K562 (cell line): ENCODE data around the gene KLHL8. TPM values are rescaled to one million over a fixed set of nuclear protein-coding genes. Genes with fewer than 3 reads are reported as not detected.

Experiments used
- ATAC-seq: fragments of 200-7000 bp; cut with Tn5 transposase; 3 replicates; pipeline ENCODE4 v1.9.1; 2020; ENCODE audit warnings: moderate library complexity
- BruUV-seq: library from RNA; stranded (reverse); fragments of 400-500 nt; replicated peaks from 2 replicates; lab custom pipeline; 2021; lab: Mats Ljungman, UMichigan
- CTCF ChIA-PET: fragments of 300-600 bp; formaldehyde crosslinking; extraction: SDS; loops from one replicate; lab custom pipeline; 2021; ENCODE audit warnings: low intra/inter-chr PET ratio; lab: Yijun Ruan, JAX
- POLR2A ChIA-PET: fragments of 300-600, 350-650 bp; sonication (Branson Sonifier 250); formaldehyde crosslinking; extraction: SDS; loops from one replicate; lab custom pipeline; 2021; ENCODE audit warnings: antibody characterized with exemption, inconsistent platforms; lab: Yijun Ruan, JAX
- DNase-seq, 4 experiments: peaks; one replicate each; pipeline versions ENCODE4 v3.0.0 to v3.0.0-alpha.2; 2011 to 2018; ENCODE audit warnings: low spot score in 3 of 4, mixed read lengths in 3 of 4; ENCODE audit errors: extremely low read depth in 1 of 4
- FAIRE-seq: peaks from 2 replicates; lab custom pipeline; 2011; peaks lifted over from hg19 to GRCh38; lab: Jason Lieb, UNC
- H2AFZ ChIP-seq: 2 replicates; pipeline ENCODE4 v1.6.0; 2011; ENCODE audit warnings: low read depth, low read length, control low read depth, inconsistent platforms
- H3K27ac ChIP-seq: fragments of 200-600 bp; 3 replicates; pipeline ENCODE4 v1.8.0; 2011; ENCODE audit warnings: low read depth, mild to moderate bottlenecking, control low read depth, inconsistent platforms, low read length, moderate library complexity, mixed read lengths; ENCODE audit errors: extremely low read depth
- H3K27me3 ChIP-seq, 2 experiments: fragments of 300-600 bp in 1 of 2; 2 replicates in 1 of 2; 3 replicates in 1 of 2; pipeline versions ENCODE4 v1.6.0 to v1.8.0; 2011; ENCODE audit warnings: inconsistent platforms in 2 of 2, low read length in 2 of 2, mild to moderate bottlenecking in 1 of 2, mixed read lengths in 1 of 2, moderate library complexity in 1 of 2; ENCODE audit not compliant: control insufficient read depth in 2 of 2, insufficient read depth in 2 of 2
- H3K36me3 ChIP-seq: fragments of 300-600 bp; 3 replicates; pipeline ENCODE4 v1.8.0; 2011; ENCODE audit warnings: mild to moderate bottlenecking, low read length, inconsistent platforms; ENCODE audit not compliant: control insufficient read depth, insufficient read depth
- H3K4me1 ChIP-seq, 2 experiments: fragments of 200-600 bp in 1 of 2; replicated peaks in 1 of 2; 2 replicates in 1 of 2; 3 replicates in 1 of 2; pipeline versions ENCODE4 v1.5.1 to v1.8.0; 2011; ENCODE audit warnings: inconsistent platforms in 2 of 2, low read length in 2 of 2, mild to moderate bottlenecking in 1 of 2, mixed read lengths in 1 of 2, moderate library complexity in 1 of 2; ENCODE audit not compliant: control insufficient read depth in 2 of 2, insufficient read depth in 2 of 2
- H3K4me2 ChIP-seq: 2 replicates; pipeline ENCODE4 v1.6.1; 2011; ENCODE audit warnings: low read length, control low read depth, inconsistent platforms, mixed read lengths; ENCODE audit not compliant: insufficient read depth
- H3K4me3 ChIP-seq: fragments of 200-600 bp; sonication (generic), shearing (Covaris generic); 2 replicates; pipeline ENCODE4 v1.5.1; 2016; ENCODE audit warnings: control low read depth, inconsistent platforms
- H3K79me2 ChIP-seq: fragments of 200-600 bp; 3 replicates; pipeline ENCODE4 v1.8.0; 2011; ENCODE audit warnings: low read length, inconsistent platforms; ENCODE audit not compliant: control insufficient read depth, insufficient read depth
- H3K9ac ChIP-seq, 2 experiments: 2 replicates each; pipeline versions ENCODE4 v1.6.0 to v1.6.1; 2011; ENCODE audit warnings: low read depth in 2 of 2, low read length in 2 of 2, control low read depth in 1 of 2, inconsistent platforms in 1 of 2, mild to moderate bottlenecking in 1 of 2, mixed read lengths in 1 of 2; ENCODE audit not compliant: insufficient read depth in 1 of 2
- H3K9me1 ChIP-seq: one replicate; pipeline ENCODE4 v1.6.0; 2011; ENCODE audit warnings: inconsistent platforms, mild to moderate bottlenecking, low read length, moderate library complexity; ENCODE audit not compliant: control insufficient read depth, insufficient read depth
- H3K9me3 ChIP-seq: replicated peaks from 2 replicates; pipeline ENCODE4 v1.5.1; 2011; ENCODE audit warnings: low read depth, low read length, inconsistent platforms; ENCODE audit not compliant: control insufficient read depth, insufficient read depth
- H4K20me1 ChIP-seq: replicated peaks from 2 replicates; pipeline ENCODE4 v1.6.1; 2011; ENCODE audit warnings: low read length, inconsistent platforms, mixed read lengths; ENCODE audit not compliant: control insufficient read depth, insufficient read depth
- ARID1B ChIP-seq: fragments of 450-650 bp; IDR thresholded peaks from 2 replicates; pipeline ENCODE4 v1.6.1; 2016; ENCODE audit warnings: antibody characterized with exemption, mild to moderate bottlenecking, inconsistent platforms
- GTF2F1 ChIP-seq: IDR thresholded peaks from 2 replicates; pipeline ENCODE4 v1.6.1; 2011; ENCODE audit warnings: low read depth, low read length, improper control_type of control experiment
- HDGF ChIP-seq: fragments of 450-650 bp; IDR thresholded peaks from 2 replicates; pipeline ENCODE4 v1.6.1; 2016
- KAT8 ChIP-seq: fragments of 450-650 bp; IDR thresholded peaks from 2 replicates; pipeline ENCODE4 v1.6.1; 2016; ENCODE audit warnings: low read depth, mild to moderate bottlenecking
- LEF1 ChIP-seq: fragments of 450-650 bp; IDR thresholded peaks from 2 replicates; pipeline ENCODE4 v1.6.1; 2016; ENCODE audit warnings: mild to moderate bottlenecking
- MEF2D ChIP-seq: conservative IDR thresholded peaks from 2 replicates; pipeline ENCODE4 v1.6.1; 2016; ENCODE audit warnings: low read depth, missing genetic modification characterization, missing compliant biosample characterization
- ZC3H11A ChIP-seq: IDR thresholded peaks from 2 replicates; pipeline ENCODE4 v1.6.1; 2012; ENCODE audit warnings: low read depth, low read length, improper control_type of control experiment
- ZNF12 ChIP-seq: sonication (generic); formaldehyde crosslinking; IDR thresholded peaks from 2 replicates; pipeline ENCODE4 v1.4.0; 2020; ENCODE audit warnings: mild to moderate bottlenecking, missing genetic modification reagents
- ZNF197 ChIP-seq: fragments of 200-800 bp; sonication (Bioruptor generic); IDR thresholded peaks from 2 replicates; pipeline ENCODE4 v1.6.1; 2016; ENCODE audit warnings: low read depth, missing genetic modification characterization, missing compliant biosample characterization
- ZNF239 ChIP-seq: fragments of 250-450 bp; sonication (Bioruptor Pico); IDR thresholded peaks from 2 replicates; pipeline ENCODE4 v1.4.0; 2020; ENCODE audit warnings: mild to moderate bottlenecking
- WGBS: fragments of 100-300 bp; shearing (Covaris generic); methylation state at CpG from one replicate; pipeline ENCODE4 v1.1.6; 2016; ENCODE audit warnings: low coverage, mixed read lengths; ENCODE audit not compliant: insufficient coverage; ENCODE audit errors: missing lambda C conversion rate; 5-methylcytosine and 5-hydroxymethylcytosine counted together
- in situ Hi-C: fragments of 300-500 bp; cut with MboI; formaldehyde crosslinking; loops from 4 replicates; pipeline ENCODE4 v1.15.0; 2018; ENCODE audit warnings: inconsistent platforms, mixed read lengths
- intact Hi-C: fragments of 100-400 bp; cut with micrococcal nuclease; formaldehyde crosslinking; loops from 2 replicates; pipeline ENCODE4 v1.14.2; 2022
- polyA plus RNA-seq, 8 experiments: library from polyadenylated mRNA; depleted of rRNA in 4 of 8; stranded (reverse) in 5 of 8; unstranded in 3 of 8; fragments of >200 nt; fragmentation: Nextera tagmentation in 2 of 8; fragmentation: Illumina TruSeq in 1 of 8; extraction: Ambion mirVana in 2 of 8; extraction: Trizol in 1 of 8; gene quantifications; 2 replicates each; pipeline versions ENCODE4 v1.2.1 to v1.2.3, GENCODE V29; 2011 to 2014; ENCODE audit warnings: inconsistent platforms in 1 of 8, missing spikeins in 1 of 8
- total RNA-seq, 7 experiments: library from RNA; depleted of rRNA in 6 of 7; stranded (reverse); fragments of >200 nt in 6 of 7; fragmentation: Illumina TruSeq in 2 of 7; extraction: Trizol in 2 of 7; gene quantifications; 2 replicates each; pipeline versions ENCODE4 v1.2.1 to v1.2.3, GENCODE V29; 2011 to 2021; ENCODE audit warnings: low replicate concordance in 1 of 7
- TF ChIP-seq, protein P1 (sequence below): IDR thresholded peaks from 2 replicates; pipeline ENCODE4 v1.6.1; 2016; ENCODE audit warnings: missing genetic modification characterization, missing compliant biosample characterization
- TF ChIP-seq, protein P2 (sequence below): IDR thresholded peaks from 2 replicates; pipeline ENCODE4 v1.6.1; 2012; ENCODE audit warnings: low read depth, low read length, improper control_type of control experiment, borderline replicate concordance
- TF ChIP-seq, protein P3 (sequence below): fragments of 200-800 bp; sonication (Bioruptor generic); IDR thresholded peaks from 2 replicates; pipeline ENCODE4 v1.6.1; 2017; ENCODE audit warnings: missing genetic modification characterization, missing compliant biosample characterization

Gene KLHL8
- total and polyA plus RNA-seq, 9 of the 15 experiments (the other 6 are each of a cell fraction or from before 2014, with no cell fraction given) = 8.7 to 25.3 (median 15.7) TPM

DNA sequence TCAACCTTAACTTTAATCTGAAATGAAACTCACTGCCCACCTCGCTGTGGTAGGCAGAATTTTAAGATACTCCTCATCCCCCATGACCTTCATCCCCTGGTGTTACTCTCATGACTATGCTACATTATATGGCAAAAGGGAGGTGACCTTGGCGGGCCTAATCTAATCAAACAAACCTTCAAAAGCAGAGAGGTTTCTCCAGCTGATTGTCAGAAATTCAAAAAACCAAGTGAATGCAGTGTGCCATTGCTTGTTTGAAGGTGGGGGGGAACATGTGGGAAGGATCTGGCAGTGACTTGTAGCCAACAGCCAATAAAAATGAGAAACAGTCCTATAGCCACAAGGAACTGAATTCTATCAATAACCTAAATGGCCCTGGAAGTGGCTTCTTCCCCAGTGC lies 48.5 kb downstream of the KLHL8 start (continued):
- TF ChIP-seq ZNF12 (CRISPR knock-in tag) (no peak), LEF1 (no peak), GTF2F1 (no peak), ZNF239 (CRISPR knock-in tag) (no peak)
- TF ChIP-seq, protein P1, sequence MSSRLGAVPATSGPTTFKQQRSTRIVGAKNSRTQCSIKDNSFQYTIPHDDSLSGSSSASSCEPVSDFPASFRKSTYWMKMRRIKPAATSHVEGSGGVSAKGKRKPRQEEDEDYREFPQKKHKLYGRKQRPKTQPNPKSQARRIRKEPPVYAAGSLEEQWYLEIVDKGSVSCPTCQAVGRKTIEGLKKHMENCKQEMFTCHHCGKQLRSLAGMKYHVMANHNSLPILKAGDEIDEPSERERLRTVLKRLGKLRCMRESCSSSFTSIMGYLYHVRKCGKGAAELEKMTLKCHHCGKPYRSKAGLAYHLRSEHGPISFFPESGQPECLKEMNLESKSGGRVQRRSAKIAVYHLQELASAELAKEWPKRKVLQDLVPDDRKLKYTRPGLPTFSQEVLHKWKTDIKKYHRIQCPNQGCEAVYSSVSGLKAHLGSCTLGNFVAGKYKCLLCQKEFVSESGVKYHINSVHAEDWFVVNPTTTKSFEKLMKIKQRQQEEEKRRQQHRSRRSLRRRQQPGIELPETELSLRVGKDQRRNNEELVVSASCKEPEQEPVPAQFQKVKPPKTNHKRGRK = no peak

DNA sequence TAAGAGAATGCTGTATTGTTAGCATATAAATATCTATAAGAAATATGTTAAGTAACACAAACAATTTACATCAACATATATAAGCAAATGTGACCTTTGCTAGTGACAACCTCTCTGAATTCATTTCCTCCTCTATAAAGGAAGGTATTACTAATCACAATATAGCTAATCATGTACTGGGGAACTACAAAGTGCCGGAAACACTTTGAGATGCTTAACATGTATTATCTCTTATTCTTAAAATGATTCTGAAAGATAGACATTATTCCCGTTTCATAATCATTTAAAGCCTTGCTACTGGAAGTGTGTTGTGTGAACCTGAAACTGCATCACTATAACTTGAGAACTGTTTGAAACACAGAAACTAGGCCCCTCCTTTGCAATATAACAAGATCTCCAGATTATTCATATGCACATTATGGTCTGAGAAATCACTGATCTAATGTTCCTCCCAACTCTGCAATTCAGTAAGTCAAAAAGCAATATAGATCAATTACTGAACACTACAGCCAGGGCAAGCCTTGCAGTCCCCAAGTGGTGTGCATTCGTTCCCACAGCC lies 54.0 kb downstream of the KLHL8 start:
- FAIRE-seq = no peak

More for the DNA sequence above, 54.0 kb downstream of the KLHL8 start:
- peaks cover 42% of the 10 kb centered on the region; the same call in 2 of the 3 replicates for H3K36me3 ChIP-seq
- H3K9ac ChIP-seq = no peak overlapping the region
- H3K4me3 ChIP-seq = no peak overlapping the region
- peaks cover 0 to 3% of the 10 kb centered on the region in 2 experiments; a peak in 1 of 5 replicates for H3K4me1 ChIP-seq
- DNase-seq = no peak
- no TSS peak for BruUV-seq
- in situ Hi-C loops (no loop called here), intact Hi-C loops (no loop called here)
- ATAC-seq = no peak
- H3K9me3 ChIP-seq = no peaks in the 10 kb centered on the region
- no peaks in the 10 kb centered on the region for H3K27me3 ChIP-seq
- H3K79me2 ChIP-seq = no peaks in the 10 kb centered on the region
- H3K27ac ChIP-seq = no peak overlapping the region
- ChIA-PET POLR2A (no interaction called here), CTCF (no interaction called here)
- TF ChIP-seq HDGF (no peak), ZNF197 (CRISPR knock-in tag) (no peak), ARID1B (no peak), ZC3H11A (no peak), KAT8 (no peak), MEF2D (tag) (no peak)
- TF ChIP-seq, protein P2, sequence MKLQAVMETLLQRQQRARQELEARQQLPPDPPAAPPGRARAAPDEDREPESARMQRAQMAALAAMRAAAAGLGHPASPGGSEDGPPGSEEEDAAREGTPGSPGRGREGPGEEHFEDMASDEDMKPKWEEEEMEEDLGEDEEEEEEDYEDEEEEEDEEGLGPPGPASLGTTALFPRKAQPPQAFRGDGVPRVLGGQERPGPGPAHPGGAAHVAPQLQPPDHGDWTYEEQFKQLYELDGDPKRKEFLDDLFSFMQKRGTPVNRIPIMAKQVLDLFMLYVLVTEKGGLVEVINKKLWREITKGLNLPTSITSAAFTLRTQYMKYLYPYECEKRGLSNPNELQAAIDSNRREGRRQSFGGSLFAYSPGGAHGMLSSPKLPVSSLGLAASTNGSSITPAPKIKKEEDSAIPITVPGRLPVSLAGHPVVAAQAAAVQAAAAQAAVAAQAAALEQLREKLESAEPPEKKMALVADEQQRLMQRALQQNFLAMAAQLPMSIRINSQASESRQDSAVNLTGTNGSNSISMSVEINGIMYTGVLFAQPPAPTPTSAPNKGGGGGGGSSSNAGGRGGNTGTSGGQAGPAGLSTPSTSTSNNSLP = no peak
- TF ChIP-seq, protein P3, sequence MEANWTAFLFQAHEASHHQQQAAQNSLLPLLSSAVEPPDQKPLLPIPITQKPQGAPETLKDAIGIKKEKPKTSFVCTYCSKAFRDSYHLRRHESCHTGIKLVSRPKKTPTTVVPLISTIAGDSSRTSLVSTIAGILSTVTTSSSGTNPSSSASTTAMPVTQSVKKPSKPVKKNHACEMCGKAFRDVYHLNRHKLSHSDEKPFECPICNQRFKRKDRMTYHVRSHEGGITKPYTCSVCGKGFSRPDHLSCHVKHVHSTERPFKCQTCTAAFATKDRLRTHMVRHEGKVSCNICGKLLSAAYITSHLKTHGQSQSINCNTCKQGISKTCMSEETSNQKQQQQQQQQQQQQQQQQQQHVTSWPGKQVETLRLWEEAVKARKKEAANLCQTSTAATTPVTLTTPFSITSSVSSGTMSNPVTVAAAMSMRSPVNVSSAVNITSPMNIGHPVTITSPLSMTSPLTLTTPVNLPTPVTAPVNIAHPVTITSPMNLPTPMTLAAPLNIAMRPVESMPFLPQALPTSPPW (CRISPR knock-in tag) = no peak
- no peaks in the 10 kb centered on the region for H3K9me1 ChIP-seq
- H2AFZ ChIP-seq = no peak overlapping the region
- H3K4me2 ChIP-seq = no peak overlapping the region
- 76% methylated on average over 3 of the region's 3 CpGs for WGBS
- H4K20me1 ChIP-seq = no peaks in the 10 kb centered on the region
